ENCODE results near the gene GPATCH11. TPM values are rescaled to one million over a fixed set of nuclear protein-coding genes. Genes with fewer than 3 reads are reported as not detected.

The GPATCH11 gene
- total RNA-seq = 10 to 100 TPM in 1 of 4 donors, 1 to 10 TPM in 3; 2.8 to 13.1 (median 5.4) TPM

GRCh38 chr2:37083873-37084794, at the start of gene GPATCH11, which contains the start of gene HEATR5B:
GPATCH11 (plus strand) TSS chr2:37084518; CDS start chr2:37088382, 3,864 bp downstream.
HEATR5B (minus strand) TSS chr2:37084372; CDS start chr2:37083414, 958 bp downstream.
- H3K4me1 ChIP-seq = no peaks in the 10 kb centered on the region
- no peaks in the 10 kb centered on the region for H3K27me3 ChIP-seq
- no peaks in the 10 kb centered on the region for H3K9me3 ChIP-seq
- peak within 1 kb of the TSS; percentile 65 to 94 for H3K4me3 ChIP-seq
- intact Hi-C loops (cut with DNase I; ENCODE audit: low total_unique reads) = no loop called here
- no peaks in the 10 kb centered on the region for H3K36me3 ChIP-seq
- H3K27ac ChIP-seq = peak within 1 kb of the TSS; percentile 73 to 82
- TF ChIP-seq CTCF (IDR thresholded peaks at IDR 0.05) = peak in 1 of 4 experiments; percentile 20
- TF ChIP-seq POLR2A (IDR thresholded peaks at IDR 0.05) = peak; percentile 26 to 54
- DNase-seq = peak; percentile 94 to 95

- Histone ChIP-seq H3K36me3 (peaks cover 0 to 3% of the 10 kb centered on the region in 2 donors), H3K4me1 (no peaks in the 10 kb centered on the region), H3K27ac (no peak overlapping the region), H3K4me3 (no peak overlapping the region), H3K27me3 (no peaks in the 10 kb centered on the region), H3K9me3 (no peaks in the 10 kb centered on the region)
- DNase-seq = no peak
- intact Hi-C loops (cut with DNase I; ENCODE audit: low total_unique reads) = no loop called here
- no peak for TF ChIP-seq CTCF (IDR thresholded peaks at IDR 0.05)
- TF ChIP-seq POLR2A (IDR thresholded peaks at IDR 0.05) = no peak
Measured at GRCh38 chr2:37037771-37038170, 46.5 kb upstream of the GPATCH11 start.

- DNase-seq = no peak
- Histone ChIP-seq H3K36me3 (peaks cover 0 to 3% of the 10 kb centered on the region in 2 donors), H3K4me3 (no peak overlapping the region), H3K9me3 (no peaks in the 10 kb centered on the region), H3K27me3 (no peaks in the 10 kb centered on the region), H3K4me1 (no peaks in the 10 kb centered on the region), H3K27ac (no peak overlapping the region)
- intact Hi-C loops (cut with DNase I; ENCODE audit: low total_unique reads) = no loop called here
- TF ChIP-seq POLR2A (IDR thresholded peaks at IDR 0.05) (no peak), CTCF (IDR thresholded peaks at IDR 0.05) (no peak)
Measured at GRCh38 chr2:37039580-37039979, 44.7 kb upstream of the GPATCH11 start.

- Histone ChIP-seq H3K4me3 (no peak overlapping the region), H3K4me1 (no peaks in the 10 kb centered on the region), H3K36me3 (no peaks in the 10 kb centered on the region), H3K9me3 (no peaks in the 10 kb centered on the region), H3K27me3 (no peaks in the 10 kb centered on the region), H3K27ac (no peak overlapping the region)
- no peak for DNase-seq
- no peak for TF ChIP-seq POLR2A (IDR thresholded peaks at IDR 0.05)
- TF ChIP-seq CTCF (IDR thresholded peaks at IDR 0.05) = no peak
- intact Hi-C loops (cut with DNase I; ENCODE audit: low total_unique reads) = no loop called here
Measured at GRCh38 chr2:37052600-37053332, 31.6 kb upstream of the GPATCH11 start.

Data from uterus (tissue), 4 donors.